Heart left ventricle (tissue), 13 donors: Measurements from ENCODE around the gene EZH1.

Experiments used
- POLR2A ChIP-seq, 2 donors: fragments of 450-650 bp; IDR thresholded peaks; one replicate each; pipeline ENCODE4 v1.6.1; 2017; ENCODE audit warnings: antibody characterized with exemption in 2 of 2, mild to moderate bottlenecking in 2 of 2, moderate library complexity in 2 of 2
- TF ChIP-seq, protein P1 (sequence below), 12 donors: fragments of 200-600 bp; sonication (generic) in 4 of 12; IDR thresholded peaks; one replicate each; pipeline versions ENCODE4 v1.5.0 to v1.8.0; 2018 to 2022; ENCODE audit warnings: antibody characterized with exemption in 12 of 12, mild to moderate bottlenecking in 5 of 12
- donor health status: ischemic (EF 13 %, LVEDD 7.1; RV severe dilation, severe dysfunction).
- donor health status: DM: no; HTN: yes; CAD: no.
- donor health status: DM: no; HTN: no; CAD: no.
- donor health status: ischemic (EF 25% LVEDD 6.9; RV normal size, moderate dysfunction).
- donor health status: ischemic (EF 25% LVEDD 5.7; RV mildly dilated, moderate dysfunction).
- donor health status: ischemic (EF 35%, LVEDD 5.7; RV mildly dilated, moderate dysfunction).
- donor health status: nonischemic (EF 11% LVEDD 7.7; RV severe dilation, severe dysfunction).
- donor health status: DM: yes; HTN: yes; CAD: no.
- donor health status: PGD.
- donor health status: ischemic (EF 29% LVEDD 5.4; RV normal size, mild dysfunction).
- donor health status: nonischemic (EF 23%, LVEDD 6.1; RV moderate dilation, normal function).

DNA sequence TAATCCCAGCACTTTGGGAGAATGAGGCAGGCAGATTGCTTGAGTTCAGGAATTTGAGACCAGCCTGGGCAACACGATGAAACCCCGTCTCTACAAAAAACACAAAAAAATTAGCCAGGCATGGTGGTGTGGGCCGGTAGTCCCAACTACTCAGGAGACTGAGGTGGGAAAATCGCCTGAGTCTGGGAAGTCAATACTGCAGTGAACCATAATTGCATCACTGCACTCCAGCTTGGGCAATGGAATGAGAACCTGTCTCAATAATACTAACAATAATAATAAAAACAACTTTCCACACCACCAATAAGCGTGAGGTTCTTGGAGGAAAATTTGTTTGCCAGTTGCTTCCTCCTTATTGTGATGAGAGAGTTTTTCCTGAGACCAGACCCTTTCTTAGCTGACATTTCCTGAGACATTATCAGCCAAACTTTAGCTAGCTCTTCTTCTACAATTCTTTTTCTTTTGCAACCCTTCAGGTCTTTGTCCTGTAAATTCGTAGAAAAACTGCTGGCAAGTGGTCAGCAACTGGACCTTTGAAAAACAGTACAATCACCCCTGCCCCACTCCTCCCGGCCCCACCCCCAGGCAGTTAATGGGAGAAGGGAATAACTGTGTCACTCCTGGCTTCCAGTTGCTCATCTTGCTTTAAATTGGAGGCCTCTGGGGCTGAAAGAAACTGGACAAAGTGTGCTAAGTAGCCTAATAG lies 3.5 kb upstream of the EZH1 start:
- TF ChIP-seq, protein P1, sequence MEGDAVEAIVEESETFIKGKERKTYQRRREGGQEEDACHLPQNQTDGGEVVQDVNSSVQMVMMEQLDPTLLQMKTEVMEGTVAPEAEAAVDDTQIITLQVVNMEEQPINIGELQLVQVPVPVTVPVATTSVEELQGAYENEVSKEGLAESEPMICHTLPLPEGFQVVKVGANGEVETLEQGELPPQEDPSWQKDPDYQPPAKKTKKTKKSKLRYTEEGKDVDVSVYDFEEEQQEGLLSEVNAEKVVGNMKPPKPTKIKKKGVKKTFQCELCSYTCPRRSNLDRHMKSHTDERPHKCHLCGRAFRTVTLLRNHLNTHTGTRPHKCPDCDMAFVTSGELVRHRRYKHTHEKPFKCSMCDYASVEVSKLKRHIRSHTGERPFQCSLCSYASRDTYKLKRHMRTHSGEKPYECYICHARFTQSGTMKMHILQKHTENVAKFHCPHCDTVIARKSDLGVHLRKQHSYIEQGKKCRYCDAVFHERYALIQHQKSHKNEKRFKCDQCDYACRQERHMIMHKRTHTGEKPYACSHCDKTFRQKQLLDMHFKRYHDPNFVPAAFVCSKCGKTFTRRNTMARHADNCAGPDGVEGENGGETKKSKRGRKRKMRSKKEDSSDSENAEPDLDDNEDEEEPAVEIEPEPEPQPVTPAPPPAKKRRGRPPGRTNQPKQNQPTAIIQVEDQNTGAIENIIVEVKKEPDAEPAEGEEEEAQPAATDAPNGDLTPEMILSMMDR (IDR thresholded peaks at IDR 0.05): no peak
- no peak for TF ChIP-seq POLR2A (IDR thresholded peaks at IDR 0.05)
